Heart left ventricle (tissue), 13 donors: Measurements from ENCODE around the gene ERBB2.

ENCODE experiments used
- CTCF ChIP-seq, 12 donors: fragments of 200-600 bp; sonication (generic) in 4 of 12; IDR thresholded peaks; one replicate each; pipeline versions ENCODE4 v1.5.0 to v1.8.0; 2018 to 2022; ENCODE audit warnings: antibody characterized with exemption in 12 of 12, mild to moderate bottlenecking in 5 of 12
- POLR2A ChIP-seq, 2 donors: fragments of 450-650 bp; IDR thresholded peaks; one replicate each; pipeline ENCODE4 v1.6.1; 2017; ENCODE audit warnings: antibody characterized with exemption in 2 of 2, mild to moderate bottlenecking in 2 of 2, moderate library complexity in 2 of 2
- donor health status: ischemic (EF 13 %, LVEDD 7.1; RV severe dilation, severe dysfunction).
- donor health status: DM: no; HTN: yes; CAD: no.
- donor health status: DM: no; HTN: no; CAD: no.
- donor health status: ischemic (EF 25% LVEDD 6.9; RV normal size, moderate dysfunction).
- donor health status: ischemic (EF 25% LVEDD 5.7; RV mildly dilated, moderate dysfunction).
- donor health status: ischemic (EF 35%, LVEDD 5.7; RV mildly dilated, moderate dysfunction).
- donor health status: nonischemic (EF 11% LVEDD 7.7; RV severe dilation, severe dysfunction).
- donor health status: DM: yes; HTN: yes; CAD: no.
- donor health status: PGD.
- donor health status: ischemic (EF 29% LVEDD 5.4; RV normal size, mild dysfunction).
- donor health status: nonischemic (EF 23%, LVEDD 6.1; RV moderate dilation, normal function).

- no peak for TF ChIP-seq CTCF (IDR thresholded peaks at IDR 0.05)
- no peak for TF ChIP-seq POLR2A (IDR thresholded peaks at IDR 0.05)
These were observed 25.7 kb upstream of the ERBB2 start for GRCh38 chr17:39674179-39674578.
